A673 (cell line): ENCODE measurements around the gene ATP8B4. TPM values are rescaled to one million over a fixed set of nuclear protein-coding genes. Genes with fewer than 3 reads are reported as not detected.

Source experiments
- BruUV-seq: library from RNA; stranded (reverse); fragments of 400-500 nt; replicated peaks from 2 replicates; lab custom pipeline; 2021; lab: Mats Ljungman, UMichigan
- CTCF ChIA-PET: fragments of 300-600 bp; sonication (Branson Sonifier 250); formaldehyde crosslinking; loops from one replicate; lab custom pipeline; 2022; ENCODE audit warnings: antibody characterized with exemption; lab: Charles Lee
- POLR2A ChIA-PET: fragments of 300-600 bp; sonication (Branson Sonifier 250); formaldehyde crosslinking; loops from one replicate; lab custom pipeline; 2022; ENCODE audit warnings: antibody characterized with exemption; ENCODE audit not compliant: low non-redundant PET; lab: Charles Lee
- DNase-seq: peaks from one replicate; pipeline ENCODE4 v3.0.0-alpha.2; 2015; ENCODE audit warnings: low spot score
- H3K27ac ChIP-seq: fragments of 200-600 bp; sonication (generic); 2 replicates; pipeline ENCODE4 v1.5.1; 2016; ENCODE audit warnings: mixed run types, low read depth, mild to moderate bottlenecking, mixed read lengths, antibody characterized with exemption, low read length; ENCODE audit not compliant: poor library complexity, severe bottlenecking
- H3K27me3 ChIP-seq: fragments of 200-600 bp; sonication (generic); replicated peaks from 2 replicates; pipeline ENCODE4 v1.6.1; 2017; ENCODE audit warnings: mixed run types, low read depth, mild to moderate bottlenecking, mixed read lengths, antibody characterized with exemption, low read length; ENCODE audit not compliant: insufficient read depth, poor library complexity
- H3K36me3 ChIP-seq: fragments of 200-600 bp; sonication (generic); 2 replicates; pipeline ENCODE4 v1.6.1; 2016; ENCODE audit warnings: mixed run types, mild to moderate bottlenecking, mixed read lengths, antibody characterized with exemption, low read length; ENCODE audit not compliant: insufficient read depth, poor library complexity, severe bottlenecking
- H3K4me1 ChIP-seq: fragments of 200-600 bp; sonication (generic); 2 replicates; pipeline ENCODE4 v1.6.1; 2017; ENCODE audit warnings: mixed run types, mild to moderate bottlenecking, mixed read lengths, antibody characterized with exemption, low read length; ENCODE audit not compliant: insufficient read depth, poor library complexity, severe bottlenecking
- H3K4me3 ChIP-seq: fragments of 200-600 bp; sonication (generic); 2 replicates; pipeline ENCODE4 v1.5.1; 2016; ENCODE audit warnings: low read depth, mixed run types, mild to moderate bottlenecking, mixed read lengths, low read length; ENCODE audit not compliant: poor library complexity, severe bottlenecking
- H3K9me3 ChIP-seq: fragments of 200-600 bp; sonication (generic); 2 replicates; pipeline ENCODE4 v1.6.1; 2016; ENCODE audit warnings: mixed run types, low read depth, mild to moderate bottlenecking, mixed read lengths, antibody characterized with exemption, low read length; ENCODE audit not compliant: poor library complexity, severe bottlenecking
- CTCF ChIP-seq: fragments of 300-800, 200-600 bp; sonication (generic); conservative IDR thresholded peaks from 2 replicates; pipeline ENCODE4 v1.5.1; 2017; ENCODE audit warnings: low read depth, mild to moderate bottlenecking, antibody characterized with exemption, low read length, moderate library complexity, mixed read lengths
- EZH2 ChIP-seq: fragments of 200-600 bp; sonication (generic); IDR thresholded peaks from 2 replicates; pipeline ENCODE4 v1.6.1; 2017; ENCODE audit warnings: borderline replicate concordance, low read depth, mild to moderate bottlenecking, mixed read lengths, antibody characterized with exemption, low read length; ENCODE audit not compliant: poor library complexity, severe bottlenecking
- intact Hi-C: fragments of 100-400 bp; cut with micrococcal nuclease; formaldehyde crosslinking; loops from one replicate; pipeline ENCODE4 v1.10.0; 2022; ENCODE audit not compliant: unreplicated experiment
- total RNA-seq: library from RNA; stranded (reverse); gene quantifications from 2 replicates; pipeline ENCODE4 v1.2.3, GENCODE V29; 2021

ATP8B4 gene
- total RNA-seq, 1 experiment from 2014 or later: 0.30 TPM

DNA sequence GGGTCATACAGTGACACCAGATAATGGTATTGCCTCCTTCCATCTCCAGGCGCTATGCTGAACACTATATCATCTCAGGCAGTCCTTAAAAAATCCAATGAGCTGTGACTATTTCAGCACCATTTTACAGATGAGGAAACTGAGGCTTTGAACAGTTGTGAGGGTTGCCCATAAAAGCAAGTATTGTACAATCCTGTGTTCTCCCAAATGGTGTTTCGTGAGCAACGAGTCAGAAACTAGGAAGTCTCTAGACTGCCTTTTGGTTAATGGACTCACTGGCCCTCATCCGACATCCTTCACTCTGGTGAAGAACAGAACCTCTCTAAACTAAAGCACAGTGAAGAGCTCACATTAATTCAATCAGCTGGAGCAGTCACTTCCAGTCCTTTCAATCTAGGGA, 61.8 kb downstream of the ATP8B4 start:
- Histone ChIP-seq H3K27me3 (no peaks in the 10 kb centered on the region), H3K36me3 (no peaks in the 10 kb centered on the region), H3K4me1 (no peaks in the 10 kb centered on the region), H3K9me3 (no peaks in the 10 kb centered on the region), H3K27ac (no peak overlapping the region), H3K4me3 (no peak overlapping the region)
- intact Hi-C loops: no loop called here
- DNase-seq: no peak
- BruUV-seq: no TSS peak
- TF ChIP-seq EZH2: no peak
- no peak for TF ChIP-seq CTCF
- ChIA-PET CTCF (no interaction called here), POLR2A (no interaction called here)

DNA sequence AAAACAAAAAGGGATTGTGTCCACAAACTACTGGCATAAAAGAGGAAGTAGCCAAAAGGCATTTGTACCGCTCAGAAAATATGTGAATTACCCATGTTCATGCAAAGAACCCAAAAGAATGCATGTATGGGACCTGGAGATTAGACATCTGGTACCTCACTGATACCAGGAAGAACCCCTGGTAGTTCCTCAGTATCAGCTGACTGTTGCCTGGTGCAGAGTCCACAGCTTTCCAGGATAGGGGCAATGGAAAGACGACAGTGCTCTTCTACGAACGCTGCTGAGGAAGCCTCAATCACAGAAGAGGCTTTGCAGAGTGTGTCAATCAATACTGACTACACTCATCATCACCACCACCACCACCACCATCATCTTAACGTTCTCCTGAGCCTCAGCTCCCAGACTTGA, 63.3 kb downstream of the ATP8B4 start:
- Histone ChIP-seq H3K4me3 (no peak overlapping the region), H3K27me3 (no peaks in the 10 kb centered on the region), H3K9me3 (no peaks in the 10 kb centered on the region), H3K27ac (no peak overlapping the region), H3K4me1 (no peaks in the 10 kb centered on the region), H3K36me3 (no peaks in the 10 kb centered on the region)
- DNase-seq: no peak
- BruUV-seq: no TSS peak
- no peak for TF ChIP-seq EZH2
- ChIA-PET CTCF (no interaction called here), POLR2A (no interaction called here)
- intact Hi-C loops: no loop called here

GRCh38 chr15:50055332-50055731, 63.7 kb downstream of the ATP8B4 start:
- Histone ChIP-seq H3K9me3 (no peaks in the 10 kb centered on the region), H3K36me3 (no peaks in the 10 kb centered on the region), H3K4me1 (no peaks in the 10 kb centered on the region), H3K4me3 (no peak overlapping the region), H3K27me3 (no peaks in the 10 kb centered on the region), H3K27ac (no peak overlapping the region)
- CTCF ChIA-PET: no interaction called here
- TF ChIP-seq CTCF (no peak), EZH2 (no peak)
- POLR2A ChIA-PET: no interaction called here
- BruUV-seq: no TSS peak
- no peak for DNase-seq
- intact Hi-C loops: no loop called here
